PFSK-1 (cell line): ENCODE data around the gene WDR62.

Source experiments
- FOXP2 ChIP-seq: optimal IDR thresholded peaks from 2 replicates; pipeline ENCODE3; 2011; ENCODE audit warnings: borderline replicate concordance, control low read depth, inconsistent platforms; ENCODE audit not compliant: insufficient read depth; ENCODE audit errors: extremely low read length, extremely low read depth
- POLR2AphosphoS5 ChIP-seq: IDR thresholded peaks from 2 replicates; pipeline ENCODE4 v1.6.1; 2012; ENCODE audit warnings: low read depth, mild to moderate bottlenecking, control low read depth, low read length, moderate library complexity
- REST ChIP-seq, 2 experiments: IDR thresholded peaks; 2 replicates each; pipeline versions ENCODE4 v1.6.1 to v1.8.0; 2011 to 2012; ENCODE audit warnings: low read depth in 2 of 2, low read length in 2 of 2, control low read depth in 1 of 2, inconsistent platforms in 1 of 2, mild to moderate bottlenecking in 1 of 2, moderate library complexity in 1 of 2; ENCODE audit not compliant: insufficient read depth in 1 of 2
- SIN3A ChIP-seq: IDR thresholded peaks from 2 replicates; pipeline ENCODE4 v1.6.1; 2012; ENCODE audit warnings: mild to moderate bottlenecking, low read length, moderate library complexity, borderline replicate concordance; ENCODE audit not compliant: insufficient read depth
- TAF1 ChIP-seq: IDR thresholded peaks from 2 replicates; pipeline ENCODE4 v1.6.1; 2012; ENCODE audit warnings: low read length, control low read depth, borderline replicate concordance; ENCODE audit not compliant: insufficient read depth

GRCh38 chr19:36010402-36010801 lies 44.3 kb upstream of the WDR62 start:
- TF ChIP-seq POLR2AphosphoS5 (no peak), SIN3A (no peak), TAF1 (no peak), REST (IDR thresholded peaks at IDR 0.05; ENCODE audit: insufficient read depth in 1 of 2, low read depth in 2 of 2, low read length in 2 of 2) (no peak), FOXP2 (no peak)
